GM19463 (cell line): ENCODE measurements around the gene STIL.

Source experiments
- ATAC-seq: cut with Tn5 transposase; IDR thresholded peaks from one replicate; pipeline ENCODE4 v1.9.1; 2021; ENCODE audit warnings: mild to moderate bottlenecking, moderate library complexity; ENCODE audit not compliant: unreplicated experiment

Gene STIL

GRCh38 chr1:47238935-47239592 is 74.9 kb downstream of the STIL start:
- ATAC-seq, result no peak

GRCh38 chr1:47235806-47236205 is 78.1 kb downstream of the STIL start:
- no peak for ATAC-seq

GRCh38 chr1:47235241-47235681 is 78.7 kb downstream of the STIL start:
- ATAC-seq, result no peak

- ATAC-seq, result no peak
These were observed 80.8 kb downstream of the STIL start for GRCh38 chr1:47233186-47233585.

GRCh38 chr1:47232187-47232874 is 81.6 kb downstream of the STIL start, which contains the start of gene TAL1:
Gene TAL1, minus strand, starts transcription at chr1:47232225. Its CDS starts 6,337 bp downstream, at chr1:47225888.
- no peak for ATAC-seq

GRCh38 chr1:47231301-47232186 is 82.4 kb downstream of the STIL start:
- ATAC-seq, result no peak

- no peak for ATAC-seq
These were observed 83.2 kb downstream of the STIL start for GRCh38 chr1:47230692-47231300.

- ATAC-seq, result no peak
These were observed 83.9 kb downstream of the STIL start for GRCh38 chr1:47229886-47230691.

GRCh38 chr1:47229031-47229885 is 84.7 kb downstream of the STIL start:
- no peak for ATAC-seq

- no peak for ATAC-seq
These were observed 85.3 kb downstream of the STIL start for GRCh38 chr1:47228644-47229030.

GRCh38 chr1:47227341-47228232 is 86.4 kb downstream of the STIL start:
- ATAC-seq, result no peak

GRCh38 chr1:47226839-47227215 is 87.1 kb downstream of the STIL start:
- ATAC-seq, result no peak

GRCh38 chr1:47226121-47226838 is 87.7 kb downstream of the STIL start:
- ATAC-seq, result no peak

GRCh38 chr1:47225430-47226100 is 88.4 kb downstream of the STIL start:
- no peak for ATAC-seq

GRCh38 chr1:47224676-47225399 is 89.1 kb downstream of the STIL start:
- ATAC-seq, result no peak

- ATAC-seq, result no peak
These were observed 89.8 kb downstream of the STIL start for GRCh38 chr1:47223921-47224675.
